Measurements from ENCODE around the gene SMDT1.

Gene SMDT1

GRCh38 chr22:42079319-42080251 lies at the start of gene SMDT1:
SMDT1 (plus strand) TSS chr22:42079700; CDS start chr22:42079769, 69 bp downstream.
- peak; percentile 95 for DNase-seq

GRCh38 chr22:42033263-42034181 lies 46.0 kb upstream of the SMDT1 start:
- no peak for DNase-seq

- DNase-seq, result no peak
These were observed 44.2 kb upstream of the SMDT1 start for GRCh38 chr22:42035256-42035655.

- DNase-seq, result no peak
These were observed 40.2 kb upstream of the SMDT1 start for GRCh38 chr22:42039271-42039670.

GRCh38 chr22:42041784-42042183 lies 37.7 kb upstream of the SMDT1 start:
- no peak for DNase-seq

- DNase-seq, result no peak
These were observed 28.8 kb upstream of the SMDT1 start for GRCh38 chr22:42050641-42051180.

GRCh38 chr22:42052765-42053164 lies 26.7 kb upstream of the SMDT1 start:
- DNase-seq, result no peak

- DNase-seq, result no peak
These were observed 22.6 kb upstream of the SMDT1 start for GRCh38 chr22:42056757-42057511.

GRCh38 chr22:42060489-42060888 lies 19.0 kb upstream of the SMDT1 start:
- DNase-seq, result no peak

GRCh38 chr22:42061041-42061440 lies 18.5 kb upstream of the SMDT1 start:
- no peak for DNase-seq

- no peak for DNase-seq
These were observed 16.9 kb upstream of the SMDT1 start for GRCh38 chr22:42062506-42063170.

- DNase-seq, result no peak
These were observed 14.9 kb upstream of the SMDT1 start for GRCh38 chr22:42064629-42065028.

- no peak for DNase-seq
These were observed 13.9 kb upstream of the SMDT1 start for GRCh38 chr22:42065438-42066125.

GRCh38 chr22:42066126-42066761 lies 13.3 kb upstream of the SMDT1 start:
- DNase-seq, result no peak

- no peak for DNase-seq
These were observed 12.6 kb upstream of the SMDT1 start for GRCh38 chr22:42066937-42067336.

GRCh38 chr22:42067671-42068251 lies 11.7 kb upstream of the SMDT1 start:
- no peak for DNase-seq

- DNase-seq, result no peak
These were observed 11.2 kb upstream of the SMDT1 start for GRCh38 chr22:42068291-42068690.

- DNase-seq, result peak; percentile 48
These were observed 9.5 kb upstream of the SMDT1 start for GRCh38 chr22:42069801-42070516.

GRCh38 chr22:42070517-42071422 lies 8.7 kb upstream of the SMDT1 start, which contains the start of gene NAGA:
NAGA (minus strand) TSS chr22:42070812; CDS start chr22:42070297, 515 bp downstream.
- DNase-seq, result peak; percentile 91
